Tibial nerve (tissue), 4 donors: ENCODE measurements around the gene KHNYN. TPM values are rescaled to one million over a fixed set of nuclear protein-coding genes. Genes with fewer than 3 reads are reported as not detected.

ENCODE experiments used
- DNase-seq, 2 donors: peaks; one replicate each; pipeline ENCODE4 v3.0.0-alpha.2; 2019; ENCODE audit warnings: low spot score in 2 of 2
- H3K27ac ChIP-seq, 4 donors: fragments of 200-600 bp; sonication (generic) in 3 of 4; one replicate each; pipeline ENCODE4 v1.5.1; 2017 to 2019; ENCODE audit warnings: mild to moderate bottlenecking in 1 of 4
- H3K27me3 ChIP-seq, 2 donors: fragments of 200-600 bp; sonication (generic) in 1 of 2; one replicate each; pipeline versions ENCODE4 v1.5.1 to v1.6.0; 2017 to 2019
- H3K36me3 ChIP-seq, 3 donors: fragments of 200-600 bp; sonication (generic); one replicate each; pipeline ENCODE4 v1.5.1; 2018 to 2019
- H3K4me1 ChIP-seq, 4 donors: fragments of 200-600 bp; sonication (generic) in 3 of 4; one replicate each; pipeline ENCODE4 v1.5.1; 2017 to 2019
- H3K4me3 ChIP-seq, 4 donors: fragments of 200-600 bp; sonication (generic) in 3 of 4; one replicate each; pipeline ENCODE4 v1.5.1; 2017 to 2019; ENCODE audit warnings: mild to moderate bottlenecking in 1 of 4, moderate library complexity in 1 of 4
- H3K9me3 ChIP-seq, 4 donors: fragments of 200-600 bp; sonication (generic) in 3 of 4; one replicate each; pipeline ENCODE4 v1.5.1; 2017 to 2019
- CTCF ChIP-seq, 5 experiments: fragments of 200-600 bp in 3 of 5; fragments of 450-650 bp in 2 of 5; sonication (generic) in 3 of 5; IDR thresholded peaks; one replicate each; pipeline ENCODE4 v1.5.1; 2016 to 2019; ENCODE audit warnings: antibody characterized with exemption in 5 of 5, mild to moderate bottlenecking in 3 of 5, moderate library complexity in 2 of 5
- EP300 ChIP-seq, 2 donors: sonication (generic); formaldehyde crosslinking; IDR thresholded peaks; one replicate each; pipeline ENCODE4 v1.6.1; 2017; ENCODE audit warnings: antibody characterized with exemption in 2 of 2, mild to moderate bottlenecking in 1 of 2
- POLR2A ChIP-seq, 2 donors: fragments of 450-650 bp; IDR thresholded peaks; one replicate each; pipeline ENCODE4 v1.6.1; 2017; ENCODE audit warnings: antibody characterized with exemption in 2 of 2, mild to moderate bottlenecking in 2 of 2, moderate library complexity in 2 of 2
- WGBS, 2 donors: methylation state at CpG; one replicate each; pipeline ENCODE4 v1.1.5; 2018; 5-methylcytosine and 5-hydroxymethylcytosine counted together
- total RNA-seq, 4 donors: library from RNA; depleted of rRNA; stranded (reverse); fragments of >200 nt; gene quantifications; one replicate each; pipeline ENCODE4 v1.1.0, GENCODE V29; 2016

The KHNYN gene
- total RNA-seq, 4 donors from 2014 or later, result 66.8 to 106 (median 84.5) TPM

- Histone ChIP-seq H3K27ac (no peak overlapping the region), H3K36me3 (peaks cover 0 to 63% (median 0%) of the 10 kb centered on the region in 3 donors), H3K9me3 (no peaks in the 10 kb centered on the region), H3K4me3 (no peak overlapping the region), H3K4me1 (peaks cover 0 to 17% (median 0%) of the 10 kb centered on the region in 4 donors), H3K27me3 (no peaks in the 10 kb centered on the region)
- DNase-seq, result no peak
- WGBS, 2 donors, result 88 to 91% methylated on average over 10 of the region's 15 CpGs
- no peak for TF ChIP-seq POLR2A (IDR thresholded peaks at IDR 0.05)
Measured at GRCh38 chr14:24414732-24415420, 14.9 kb upstream of the KHNYN start.

GRCh38 chr14:24415421-24416253 lies 14.1 kb upstream of the KHNYN start:
- Histone ChIP-seq H3K4me3 (no peak overlapping the region), H3K27ac (no peak overlapping the region), H3K36me3 (peaks cover 0 to 55% (median 0%) of the 10 kb centered on the region in 3 donors), H3K9me3 (no peaks in the 10 kb centered on the region), H3K27me3 (no peaks in the 10 kb centered on the region), H3K4me1 (peaks cover 0 to 17% (median 0%) of the 10 kb centered on the region in 4 donors)
- 79 to 89% methylated on average over 20 to 21 of the region's 25 CpGs for WGBS, 2 donors
- TF ChIP-seq EP300 (IDR thresholded peaks at IDR 0.05) (no peak), POLR2A (IDR thresholded peaks at IDR 0.05) (no peak), CTCF (IDR thresholded peaks at IDR 0.05) (no peak)
- DNase-seq, result no peak

- Histone ChIP-seq H3K4me1 (peaks cover 0 to 17% (median 0%) of the 10 kb centered on the region in 4 donors), H3K36me3 (peaks cover 0 to 48% (median 0%) of the 10 kb centered on the region in 3 donors), H3K4me3 (no peak overlapping the region), H3K9me3 (no peaks in the 10 kb centered on the region), H3K27me3 (no peaks in the 10 kb centered on the region), H3K27ac (no peak overlapping the region)
- TF ChIP-seq EP300 (IDR thresholded peaks at IDR 0.05) (no peak), CTCF (IDR thresholded peaks at IDR 0.05) (no peak), POLR2A (IDR thresholded peaks at IDR 0.05) (no peak)
- no peak for DNase-seq
- WGBS, 2 donors, result 70 to 72% methylated on average over 9 to 14 of the region's 19 CpGs
Measured at GRCh38 chr14:24416254-24416931, 13.4 kb upstream of the KHNYN start.

GRCh38 chr14:24416932-24417619 lies 12.7 kb upstream of the KHNYN start:
- no peak overlapping the region for H3K27ac ChIP-seq
- peaks cover 0 to 13% (median 0%) of the 10 kb centered on the region in 4 donors for H3K4me1 ChIP-seq
- TF ChIP-seq POLR2A (IDR thresholded peaks at IDR 0.05) (no peak), EP300 (IDR thresholded peaks at IDR 0.05) (no peak), CTCF (IDR thresholded peaks at IDR 0.05) (no peak)
- WGBS, 2 donors, result 67 to 78% methylated on average over 16 of the region's 16 CpGs
- no peak overlapping the region for H3K4me3 ChIP-seq
- H3K36me3 ChIP-seq, result peaks cover 0 to 41% (median 0%) of the 10 kb centered on the region in 3 donors
- DNase-seq, result no peak
- H3K27me3 ChIP-seq, result no peaks in the 10 kb centered on the region
- no peaks in the 10 kb centered on the region for H3K9me3 ChIP-seq

GRCh38 chr14:24417832-24418491 lies 11.8 kb upstream of the KHNYN start:
- TF ChIP-seq EP300 (IDR thresholded peaks at IDR 0.05) (no peak), POLR2A (IDR thresholded peaks at IDR 0.05) (no peak), CTCF (IDR thresholded peaks at IDR 0.05) (no peak)
- Histone ChIP-seq H3K27me3 (no peaks in the 10 kb centered on the region), H3K4me3 (no peak overlapping the region), H3K27ac (no peak overlapping the region), H3K9me3 (no peaks in the 10 kb centered on the region), H3K36me3 (peaks cover 0 to 33% (median 0%) of the 10 kb centered on the region in 3 donors), H3K4me1 (peaks cover 0 to 13% (median 0%) of the 10 kb centered on the region in 4 donors)
- WGBS, 2 donors, result 64 to 77% methylated on average over 6 of the region's 6 CpGs
- no peak for DNase-seq
